ENCODE data around the gene PAX2. TPM values are rescaled to one million over a fixed set of nuclear protein-coding genes. Genes with fewer than 3 reads are reported as not detected.

PAX2 gene
- total and polyA plus RNA-seq, 2 of the 13 experiments (the other 11 are each of a cell fraction or from before 2014, with no cell fraction given): not detected

GRCh38 chr10:100790761-100791208, 45.4 kb downstream of the PAX2 start (continued):
- no peak for TF ChIP-seq CSRNP2 (CRISPR knock-in tag; conservative IDR thresholded peaks at IDR 0.05; ENCODE audit: low read depth)
- TF ChIP-seq FOXC1 (CRISPR knock-in tag; IDR thresholded peaks at IDR 0.05; ENCODE audit: borderline replicate concordance): no peak
- TF ChIP-seq RXRA (CRISPR knock-in tag; IDR thresholded peaks at IDR 0.05): peak; percentile 84
- TF ChIP-seq TBX2 (CRISPR knock-in tag; IDR thresholded peaks at IDR 0.05; ENCODE audit: borderline replicate concordance): no peak
- no peak for TF ChIP-seq ZNF768 (CRISPR knock-in tag; IDR thresholded peaks at IDR 0.05)
- TF ChIP-seq, protein P1, sequence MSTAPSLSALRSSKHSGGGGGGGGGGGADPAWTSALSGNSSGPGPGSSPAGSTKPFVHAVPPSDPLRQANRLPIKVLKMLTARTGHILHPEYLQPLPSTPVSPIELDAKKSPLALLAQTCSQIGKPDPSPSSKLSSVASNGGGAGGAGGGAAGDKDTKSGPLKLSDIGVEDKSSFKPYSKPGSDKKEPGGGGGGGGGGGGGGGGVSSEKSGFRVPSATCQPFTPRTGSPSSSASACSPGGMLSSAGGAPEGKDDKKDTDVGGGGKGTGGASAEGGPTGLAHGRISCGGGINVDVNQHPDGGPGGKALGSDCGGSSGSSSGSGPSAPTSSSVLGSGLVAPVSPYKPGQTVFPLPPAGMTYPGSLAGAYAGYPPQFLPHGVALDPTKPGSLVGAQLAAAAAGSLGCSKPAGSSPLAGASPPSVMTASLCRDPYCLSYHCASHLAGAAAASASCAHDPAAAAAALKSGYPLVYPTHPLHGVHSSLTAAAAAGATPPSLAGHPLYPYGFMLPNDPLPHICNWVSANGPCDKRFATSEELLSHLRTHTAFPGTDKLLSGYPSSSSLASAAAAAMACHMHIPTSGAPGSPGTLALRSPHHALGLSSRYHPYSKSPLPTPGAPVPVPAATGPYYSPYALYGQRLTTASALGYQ (CRISPR knock-in tag; IDR thresholded peaks at IDR 0.05): no peak
- no peak for TF ChIP-seq ZNF530 (CRISPR knock-in tag; IDR thresholded peaks at IDR 0.05; ENCODE audit: low read depth)
- peak; percentile 29; the same call in 1 of the 2 replicates for TF ChIP-seq ZNF770 (CRISPR knock-in tag; IDR thresholded peaks at IDR 0.05)
- TF ChIP-seq HDAC2 (CRISPR knock-in tag; IDR thresholded peaks at IDR 0.05): no peak
- no peak for TF ChIP-seq SKI (IDR thresholded peaks at IDR 0.05; ENCODE audit: partially characterized antibody)

Measured in HepG2 (cell line).